IMR-90 (cell line): ENCODE results near the gene HOXA5.

Experiments used
- CEBPB ChIP-seq: IDR thresholded peaks from 2 replicates; pipeline ENCODE4 v1.6.1; 2012; ENCODE audit warnings: low read depth, low read length, improper control_type of control experiment
- MAFK ChIP-seq: IDR thresholded peaks from 2 replicates; pipeline ENCODE4 v1.6.1; 2012; ENCODE audit warnings: low read depth, low read length, improper control_type of control experiment
- MXI1 ChIP-seq: IDR thresholded peaks from 2 replicates; pipeline ENCODE4 v1.6.1; 2012; ENCODE audit warnings: low read depth, mild to moderate bottlenecking, low read length, moderate library complexity, borderline replicate concordance
- POLR2A ChIP-seq: IDR thresholded peaks from 2 replicates; pipeline ENCODE4 v1.6.1; 2012; ENCODE audit warnings: mild to moderate bottlenecking, low read depth, low read length
- RCOR1 ChIP-seq: IDR thresholded peaks from 2 replicates; pipeline ENCODE4 v1.6.1; 2012; ENCODE audit warnings: mild to moderate bottlenecking, low read length, improper control_type of control experiment; ENCODE audit not compliant: insufficient replicate concordance
- SMC3 ChIP-seq: fragments of 150-350 bp; IDR thresholded peaks from 2 replicates; pipeline ENCODE4 v1.6.1; 2016; ENCODE audit warnings: low read depth, mild to moderate bottlenecking, antibody characterized with exemption, low read length, moderate library complexity
- TF ChIP-seq, protein P1 (sequence below): conservative IDR thresholded peaks from 2 replicates; pipeline ENCODE4 v1.5.1; 2012; ENCODE audit warnings: mild to moderate bottlenecking, low read depth, low read length, improper control_type of control experiment
- TF ChIP-seq, protein P2 (sequence below): fragments of 150-350 bp; IDR thresholded peaks from 2 replicates; pipeline ENCODE4 v1.6.1; 2016; ENCODE audit warnings: low read depth, mild to moderate bottlenecking, low read length, moderate library complexity, borderline replicate concordance
- TF ChIP-seq, protein P3 (sequence below): fragments of 150-350 bp; IDR thresholded peaks from 2 replicates; pipeline ENCODE4 v1.6.1; 2017; ENCODE audit warnings: mild to moderate bottlenecking, antibody characterized with exemption, low read length, low read depth

DNA sequence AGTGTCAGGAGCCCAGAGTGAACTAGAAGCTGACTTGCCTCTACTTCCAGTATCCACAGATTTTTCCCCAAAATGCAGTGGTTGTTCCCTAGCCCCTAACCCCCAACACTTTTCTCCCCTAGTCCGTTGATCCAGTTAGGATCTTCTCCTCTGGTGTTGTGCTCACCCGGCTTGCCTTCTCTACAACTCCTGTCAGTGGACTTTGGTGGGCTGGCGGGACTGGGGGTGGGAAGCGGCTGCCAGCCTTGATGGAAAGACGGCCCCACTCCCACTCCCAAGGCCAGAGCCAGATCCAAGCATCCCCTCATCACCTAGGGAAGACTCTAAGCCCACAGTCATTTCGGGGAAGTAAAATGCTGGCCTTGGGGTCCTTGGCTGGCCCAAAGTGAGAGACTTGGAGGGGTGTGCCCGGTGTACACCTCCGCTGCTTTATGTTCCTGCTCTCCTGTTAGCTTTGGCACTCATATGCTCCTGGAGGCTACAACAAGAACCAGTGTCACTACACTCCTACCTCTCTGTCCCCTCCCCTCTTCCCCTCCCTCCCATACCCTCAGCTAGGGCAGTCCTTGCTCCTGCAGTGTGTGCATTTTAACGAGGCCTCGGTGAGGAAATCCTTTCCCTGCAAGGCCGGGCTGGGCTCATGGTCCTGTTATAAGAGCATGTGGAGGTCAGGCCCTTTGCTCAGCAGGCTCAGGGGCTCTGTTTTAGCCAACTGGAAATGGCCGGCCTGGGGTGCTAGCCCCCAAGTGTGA is 31.6 kb upstream of the HOXA5 start:
- TF ChIP-seq, protein P1, sequence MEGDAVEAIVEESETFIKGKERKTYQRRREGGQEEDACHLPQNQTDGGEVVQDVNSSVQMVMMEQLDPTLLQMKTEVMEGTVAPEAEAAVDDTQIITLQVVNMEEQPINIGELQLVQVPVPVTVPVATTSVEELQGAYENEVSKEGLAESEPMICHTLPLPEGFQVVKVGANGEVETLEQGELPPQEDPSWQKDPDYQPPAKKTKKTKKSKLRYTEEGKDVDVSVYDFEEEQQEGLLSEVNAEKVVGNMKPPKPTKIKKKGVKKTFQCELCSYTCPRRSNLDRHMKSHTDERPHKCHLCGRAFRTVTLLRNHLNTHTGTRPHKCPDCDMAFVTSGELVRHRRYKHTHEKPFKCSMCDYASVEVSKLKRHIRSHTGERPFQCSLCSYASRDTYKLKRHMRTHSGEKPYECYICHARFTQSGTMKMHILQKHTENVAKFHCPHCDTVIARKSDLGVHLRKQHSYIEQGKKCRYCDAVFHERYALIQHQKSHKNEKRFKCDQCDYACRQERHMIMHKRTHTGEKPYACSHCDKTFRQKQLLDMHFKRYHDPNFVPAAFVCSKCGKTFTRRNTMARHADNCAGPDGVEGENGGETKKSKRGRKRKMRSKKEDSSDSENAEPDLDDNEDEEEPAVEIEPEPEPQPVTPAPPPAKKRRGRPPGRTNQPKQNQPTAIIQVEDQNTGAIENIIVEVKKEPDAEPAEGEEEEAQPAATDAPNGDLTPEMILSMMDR: no peak
- TF ChIP-seq, protein P2, sequence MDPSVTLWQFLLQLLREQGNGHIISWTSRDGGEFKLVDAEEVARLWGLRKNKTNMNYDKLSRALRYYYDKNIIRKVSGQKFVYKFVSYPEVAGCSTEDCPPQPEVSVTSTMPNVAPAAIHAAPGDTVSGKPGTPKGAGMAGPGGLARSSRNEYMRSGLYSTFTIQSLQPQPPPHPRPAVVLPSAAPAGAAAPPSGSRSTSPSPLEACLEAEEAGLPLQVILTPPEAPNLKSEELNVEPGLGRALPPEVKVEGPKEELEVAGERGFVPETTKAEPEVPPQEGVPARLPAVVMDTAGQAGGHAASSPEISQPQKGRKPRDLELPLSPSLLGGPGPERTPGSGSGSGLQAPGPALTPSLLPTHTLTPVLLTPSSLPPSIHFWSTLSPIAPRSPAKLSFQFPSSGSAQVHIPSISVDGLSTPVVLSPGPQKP: no peak
- no peak for TF ChIP-seq RCOR1
- TF ChIP-seq MAFK: no peak
- TF ChIP-seq, protein P3, sequence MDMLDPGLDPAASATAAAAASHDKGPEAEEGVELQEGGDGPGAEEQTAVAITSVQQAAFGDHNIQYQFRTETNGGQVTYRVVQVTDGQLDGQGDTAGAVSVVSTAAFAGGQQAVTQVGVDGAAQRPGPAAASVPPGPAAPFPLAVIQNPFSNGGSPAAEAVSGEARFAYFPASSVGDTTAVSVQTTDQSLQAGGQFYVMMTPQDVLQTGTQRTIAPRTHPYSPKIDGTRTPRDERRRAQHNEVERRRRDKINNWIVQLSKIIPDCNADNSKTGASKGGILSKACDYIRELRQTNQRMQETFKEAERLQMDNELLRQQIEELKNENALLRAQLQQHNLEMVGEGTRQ: no peak
- TF ChIP-seq POLR2A: no peak
- TF ChIP-seq CEBPB: no peak
- TF ChIP-seq SMC3: no peak
- TF ChIP-seq MXI1: no peak
